HG02981 (cell line): ENCODE results near the gene HTR3C.
A peak's percentile ranks its signal among the peaks of the same experiment; 100 is the strongest.
"Not testable (repeated sequence)": the region's sequence is repeated elsewhere in the genome, so short reads cannot be mapped to it uniquely, and the experiment has no call there.

ENCODE experiments used
- ATAC-seq: cut with Tn5 transposase; IDR thresholded peaks from one replicate; pipeline ENCODE4 v1.9.1; 2021; ENCODE audit warnings: mild to moderate bottlenecking, moderate library complexity; ENCODE audit not compliant: unreplicated experiment

HTR3C gene, protein sequence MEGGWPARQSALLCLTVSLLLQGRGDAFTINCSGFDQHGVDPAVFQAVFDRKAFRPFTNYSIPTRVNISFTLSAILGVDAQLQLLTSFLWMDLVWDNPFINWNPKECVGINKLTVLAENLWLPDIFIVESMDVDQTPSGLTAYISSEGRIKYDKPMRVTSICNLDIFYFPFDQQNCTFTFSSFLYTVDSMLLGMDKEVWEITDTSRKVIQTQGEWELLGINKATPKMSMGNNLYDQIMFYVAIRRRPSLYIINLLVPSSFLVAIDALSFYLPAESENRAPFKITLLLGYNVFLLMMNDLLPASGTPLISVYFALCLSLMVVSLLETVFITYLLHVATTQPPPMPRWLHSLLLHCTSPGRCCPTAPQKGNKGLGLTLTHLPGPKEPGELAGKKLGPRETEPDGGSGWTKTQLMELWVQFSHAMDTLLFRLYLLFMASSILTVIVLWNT

DNA sequence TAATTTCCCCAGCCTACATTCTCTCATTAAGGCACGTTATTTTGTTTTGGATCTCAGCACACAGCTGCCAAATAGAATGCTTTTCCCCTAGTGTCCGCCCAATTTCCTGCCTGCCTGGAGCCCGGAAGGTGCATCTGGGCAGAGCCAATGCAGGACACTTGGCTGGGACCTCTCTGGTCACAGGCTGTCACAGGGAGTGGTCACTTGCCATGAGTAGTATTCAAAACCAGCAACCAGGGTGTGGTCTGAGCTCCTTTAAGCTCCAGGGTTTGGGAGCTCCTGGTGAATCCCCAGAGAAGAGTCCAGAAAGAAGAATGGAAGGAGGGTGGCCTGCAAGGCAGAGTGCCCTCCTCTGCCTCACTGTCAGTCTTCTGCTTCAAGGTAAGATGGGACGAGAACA lies at the start of gene HTR3C:
TSS of gene HTR3C (plus strand) at position 281 of the 400 bp plus-strand sequence. CDS start at position 315, 34 bp downstream.
- no peak for ATAC-seq

DNA sequence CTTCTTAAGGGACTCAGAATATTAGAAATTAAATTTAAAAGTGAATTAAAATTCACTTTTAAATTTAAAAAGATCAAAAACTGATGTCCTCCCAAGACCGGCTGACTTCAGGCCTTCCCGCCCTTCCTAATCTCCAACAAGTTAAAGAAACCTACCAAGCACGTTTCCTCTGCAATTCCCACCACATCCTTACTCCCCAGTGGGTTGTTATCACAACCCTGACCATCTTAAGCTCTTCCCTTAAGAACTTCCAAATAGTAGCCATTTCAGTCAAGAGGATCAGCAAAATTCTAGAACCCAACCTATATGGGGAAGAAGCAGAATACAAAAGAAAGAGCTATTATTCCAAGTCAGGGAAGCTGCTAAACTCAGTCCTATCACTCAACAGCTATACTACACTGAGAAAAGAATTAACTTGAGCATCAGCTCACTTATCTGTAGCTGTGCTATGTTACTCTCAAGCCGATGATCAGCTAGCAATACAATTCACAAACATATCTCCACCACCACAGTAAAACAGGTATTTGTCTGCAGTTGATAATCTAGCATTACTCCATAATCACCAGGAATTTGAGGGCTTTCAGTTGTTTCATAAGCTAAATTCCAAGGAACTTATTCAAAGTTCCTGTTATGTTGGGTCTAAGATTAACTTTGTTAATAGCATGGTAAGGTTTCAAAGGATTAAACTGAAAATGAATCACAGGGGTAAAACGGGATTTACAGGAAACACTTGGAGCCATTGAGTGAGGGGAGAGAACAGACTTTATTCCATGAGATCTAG lies 49.5 kb upstream of the HTR3C start:
- no peak for ATAC-seq

DNA sequence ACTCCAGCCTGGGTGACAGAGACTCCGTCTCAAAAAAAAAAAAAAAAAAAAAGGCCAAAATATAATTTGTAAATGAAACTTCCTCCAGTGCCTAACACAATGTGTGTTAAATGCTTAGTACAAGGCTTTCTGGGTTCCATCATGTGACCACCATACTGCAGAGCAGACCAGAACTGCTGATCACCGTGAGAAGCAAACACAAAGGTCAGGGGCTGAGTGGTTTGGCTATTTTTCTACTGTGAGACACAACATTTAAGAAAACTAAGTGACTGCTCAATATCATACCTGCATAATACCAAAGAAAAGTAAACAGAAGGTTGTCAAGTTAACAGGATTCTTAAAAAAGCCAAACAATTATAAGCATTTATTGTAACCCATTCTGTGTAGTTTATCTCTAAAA lies 48.4 kb upstream of the HTR3C start:
- ATAC-seq = no peak

DNA sequence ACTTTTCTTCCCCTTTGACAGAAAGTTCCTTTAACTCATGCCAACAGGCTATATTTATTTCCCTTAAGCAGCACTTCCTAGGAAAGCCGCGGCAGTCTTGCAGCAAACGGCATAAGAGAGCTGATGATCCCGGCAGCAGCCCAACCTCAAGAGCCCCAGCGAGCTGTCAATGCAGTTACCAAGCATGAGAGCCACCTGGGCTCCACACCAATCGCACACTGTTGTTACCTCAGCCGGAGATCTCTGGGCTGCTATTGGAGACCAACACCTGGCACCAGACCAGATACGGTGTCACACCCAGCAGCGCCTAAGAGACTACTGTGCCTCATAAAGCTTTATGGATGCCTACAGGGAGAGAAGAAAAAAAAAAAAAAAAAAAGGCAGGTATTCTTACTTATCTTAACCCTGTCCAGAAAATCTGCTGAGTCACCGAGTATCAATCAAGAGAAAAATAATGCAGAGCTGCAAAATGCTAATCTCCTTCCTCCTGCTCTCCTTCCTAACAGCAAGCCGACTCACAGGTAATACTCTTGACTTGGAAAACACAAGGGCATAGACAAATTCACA lies 46.8 kb upstream of the HTR3C start:
- ATAC-seq = peak; percentile 86

DNA sequence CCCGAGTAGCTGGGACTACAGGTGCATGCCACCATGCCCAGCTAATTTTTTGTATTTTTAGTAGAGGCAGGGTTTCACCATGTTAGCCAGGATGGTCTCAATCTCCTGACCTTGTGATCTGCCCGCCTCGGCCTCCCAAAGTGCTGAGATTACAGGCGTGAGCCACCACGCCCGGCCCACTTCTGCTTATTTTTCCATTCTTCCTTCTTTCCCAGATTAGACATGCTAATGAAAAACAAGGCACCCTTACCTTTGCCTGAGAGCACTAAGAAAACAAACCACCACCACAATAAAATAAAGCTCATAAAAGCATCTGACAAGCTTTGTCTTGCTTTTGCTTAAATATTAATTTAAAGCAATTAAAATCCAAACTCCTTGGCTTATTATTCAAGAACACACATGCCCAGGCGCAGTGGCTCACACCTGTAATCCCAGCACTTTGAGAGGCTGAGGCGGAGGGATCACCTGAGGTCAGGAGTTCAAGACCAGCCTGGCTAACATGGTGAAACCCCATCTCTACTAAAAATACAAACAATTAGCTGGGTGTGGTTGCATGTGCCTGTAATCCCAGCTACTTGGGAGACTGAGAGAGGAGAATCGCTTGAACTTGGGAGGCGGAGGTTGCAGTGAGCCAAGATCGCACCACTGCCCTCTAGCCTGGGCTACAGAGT lies 45.6 kb upstream of the HTR3C start:
- ATAC-seq = not testable (repeated sequence)

DNA sequence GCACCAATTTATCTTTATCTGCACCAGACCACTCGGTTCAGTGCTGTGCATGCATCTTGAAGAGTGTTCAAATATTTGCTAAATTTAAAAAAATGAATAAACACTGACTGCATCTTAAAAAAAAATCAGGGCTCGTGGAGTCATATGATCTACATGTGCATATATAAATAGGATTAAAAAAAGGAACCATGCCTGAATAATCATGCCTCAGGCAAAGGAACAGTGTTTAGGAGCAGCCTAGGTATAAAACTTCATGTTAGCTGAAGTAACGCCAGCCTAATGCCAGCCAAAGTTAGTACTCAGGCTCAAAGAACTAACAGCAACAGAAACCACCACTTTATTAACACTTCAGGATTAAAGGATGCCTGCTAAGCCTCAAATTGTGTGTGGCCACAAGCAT lies 44.7 kb upstream of the HTR3C start:
- no peak for ATAC-seq

DNA sequence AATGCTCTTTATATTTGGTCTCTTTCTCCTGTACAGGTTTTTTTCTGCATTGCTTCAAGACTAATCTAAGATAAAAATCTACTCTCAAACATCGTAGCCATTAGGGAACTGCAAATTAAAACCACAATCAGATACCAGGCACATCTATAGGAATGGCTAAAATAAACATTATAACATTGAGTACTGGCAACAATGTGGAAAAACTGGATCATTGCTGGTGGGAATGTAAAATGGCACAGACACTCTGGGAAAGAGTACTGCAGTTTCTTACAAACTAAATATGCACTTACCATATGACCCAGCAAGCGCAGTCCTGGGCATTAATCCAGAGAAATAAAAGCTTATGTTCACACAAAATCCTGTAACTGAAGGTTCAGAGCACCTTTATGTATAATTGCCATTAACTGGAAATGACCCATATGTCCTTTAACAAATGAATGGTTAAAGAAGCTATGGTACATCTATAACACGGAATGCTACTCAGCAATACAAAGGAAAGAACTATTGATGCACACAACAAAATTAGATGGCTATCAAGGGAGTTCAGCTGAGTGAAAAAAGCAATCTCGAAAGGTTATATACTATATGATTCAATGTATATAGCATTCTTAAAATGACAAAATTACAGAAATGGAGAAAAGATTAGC lies 41.5 kb upstream of the HTR3C start:
- ATAC-seq = no peak

DNA sequence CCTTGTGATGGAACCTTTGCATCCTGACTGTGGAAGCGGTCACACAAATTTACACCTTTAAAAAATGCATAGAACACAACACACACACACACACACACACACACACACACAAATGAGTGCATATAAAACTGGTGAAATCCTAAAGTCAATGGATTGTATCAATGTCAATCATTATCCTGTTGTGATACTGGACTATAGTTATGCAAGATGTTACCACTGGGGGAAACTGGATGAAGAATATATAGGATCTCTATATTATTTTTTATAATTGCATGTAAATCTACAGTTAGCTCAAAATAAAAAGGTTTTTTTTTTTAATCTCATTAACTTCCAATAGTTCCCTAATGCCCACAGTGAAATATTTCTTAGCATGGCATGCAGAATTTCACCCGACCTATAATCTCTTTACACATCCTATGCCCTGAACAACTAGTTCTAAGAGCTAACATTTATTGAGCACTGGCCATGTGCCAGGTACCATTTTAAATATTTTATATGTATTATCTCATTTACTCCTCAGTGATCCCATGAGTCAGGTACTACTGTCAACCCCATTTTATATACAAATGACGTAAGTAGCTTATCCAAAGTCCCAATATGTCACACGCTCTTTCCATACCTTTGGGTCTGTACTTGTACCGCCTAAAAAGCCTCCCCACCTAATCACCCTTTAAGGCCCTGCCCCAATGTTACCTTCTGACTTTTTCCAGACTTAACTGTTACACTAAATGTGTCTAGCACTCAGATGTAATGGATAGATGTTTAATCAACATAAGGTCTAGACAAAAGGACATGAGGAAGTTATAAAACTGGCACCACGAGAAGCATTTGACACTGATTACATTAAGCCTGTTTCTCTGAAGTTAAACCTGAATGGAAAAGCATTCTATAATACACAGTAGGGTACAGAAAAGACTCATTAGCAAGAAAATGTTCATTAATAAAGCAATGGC lies 40.6 kb upstream of the HTR3C start:
- ATAC-seq = no peak

DNA sequence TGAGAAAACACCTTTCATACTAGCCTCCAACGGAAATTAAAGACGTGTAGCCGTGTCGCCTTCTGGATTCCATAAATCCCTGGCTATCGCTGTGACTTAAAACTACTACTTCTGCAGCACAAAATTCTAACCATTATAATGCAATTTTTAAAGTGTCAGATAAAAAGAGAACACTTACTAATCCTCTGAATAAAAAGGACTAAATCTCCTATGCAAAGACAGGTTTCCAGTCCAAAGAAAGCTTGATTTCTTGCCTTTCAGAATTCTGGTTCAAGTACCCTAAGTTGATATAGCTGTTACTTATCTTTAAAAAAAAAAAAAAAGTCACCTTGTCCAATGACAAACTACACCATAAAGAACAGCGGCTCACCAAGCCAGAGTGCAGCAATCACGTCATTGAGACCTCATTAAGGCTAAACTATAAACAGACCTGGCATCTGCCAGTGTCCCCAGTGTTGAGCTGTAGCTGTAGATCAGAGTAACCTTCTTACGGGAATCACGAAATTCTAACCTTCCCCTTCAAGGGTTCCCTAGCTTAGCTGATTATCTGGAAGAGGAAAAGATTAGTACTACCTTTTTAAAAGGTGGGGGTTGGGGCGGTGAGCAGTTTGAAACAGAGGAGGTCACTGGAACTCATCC lies 37.3 kb upstream of the HTR3C start:
- ATAC-seq = no peak

DNA sequence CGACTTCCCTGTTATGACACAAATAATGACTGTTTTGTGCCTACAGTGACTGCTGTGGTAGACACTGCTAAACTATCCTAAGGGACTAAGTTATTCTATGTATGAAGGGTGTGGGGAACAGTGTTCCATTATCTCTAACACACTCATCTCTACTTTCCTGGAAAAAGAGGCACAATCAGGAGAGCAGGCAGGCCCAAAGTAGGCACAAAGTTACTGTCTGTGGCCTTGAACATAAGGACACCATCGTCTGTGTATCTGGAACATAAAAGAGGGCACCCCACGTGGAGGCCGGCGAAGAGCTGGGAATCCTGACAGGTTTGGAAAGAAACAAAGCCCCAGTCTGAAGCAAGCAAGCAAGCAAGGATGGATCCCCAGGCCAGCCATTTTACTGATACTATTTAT lies 36.7 kb upstream of the HTR3C start:
- ATAC-seq = no peak

DNA sequence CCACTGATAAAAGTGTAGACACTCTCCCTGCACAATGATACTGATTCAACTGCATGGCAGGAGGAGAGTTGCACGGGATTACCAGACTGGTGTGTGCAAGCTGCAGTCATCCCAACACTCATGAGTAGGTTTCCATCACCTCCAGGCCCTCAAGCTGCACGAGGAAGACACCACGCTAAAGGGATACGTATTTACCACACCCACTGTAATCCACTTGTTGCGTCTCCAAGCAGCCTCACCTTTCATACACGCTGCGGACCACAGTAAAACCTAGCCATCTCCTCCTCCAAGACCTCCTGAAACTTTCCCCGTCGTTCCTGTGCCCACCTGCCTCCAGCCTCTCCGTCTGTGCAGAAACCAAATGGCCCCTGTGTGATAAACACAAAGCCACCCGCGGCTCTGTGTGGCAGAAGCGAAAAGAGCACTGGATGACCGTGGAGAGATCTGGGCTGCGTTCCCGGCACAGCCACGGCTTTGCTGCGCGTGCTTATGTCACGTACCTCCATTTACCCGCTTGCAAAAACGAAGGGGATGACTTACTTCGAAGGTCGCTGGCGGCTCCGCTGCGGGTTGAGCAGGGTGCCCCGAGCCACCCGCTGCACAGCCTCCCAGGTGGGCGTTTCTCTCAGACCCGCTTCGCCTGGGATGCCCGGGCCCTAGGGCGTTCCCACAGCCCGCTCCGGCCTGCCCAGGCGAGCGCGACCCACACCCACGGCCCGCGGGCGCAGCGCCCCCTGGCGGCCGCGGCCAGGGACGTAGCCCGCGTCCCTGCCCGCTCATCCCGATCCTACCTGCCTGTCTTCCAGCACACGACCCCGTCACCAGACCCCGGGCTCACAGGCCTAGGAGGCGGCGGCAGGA lies 35.8 kb upstream of the HTR3C start:
- peak; percentile 66 for ATAC-seq

DNA sequence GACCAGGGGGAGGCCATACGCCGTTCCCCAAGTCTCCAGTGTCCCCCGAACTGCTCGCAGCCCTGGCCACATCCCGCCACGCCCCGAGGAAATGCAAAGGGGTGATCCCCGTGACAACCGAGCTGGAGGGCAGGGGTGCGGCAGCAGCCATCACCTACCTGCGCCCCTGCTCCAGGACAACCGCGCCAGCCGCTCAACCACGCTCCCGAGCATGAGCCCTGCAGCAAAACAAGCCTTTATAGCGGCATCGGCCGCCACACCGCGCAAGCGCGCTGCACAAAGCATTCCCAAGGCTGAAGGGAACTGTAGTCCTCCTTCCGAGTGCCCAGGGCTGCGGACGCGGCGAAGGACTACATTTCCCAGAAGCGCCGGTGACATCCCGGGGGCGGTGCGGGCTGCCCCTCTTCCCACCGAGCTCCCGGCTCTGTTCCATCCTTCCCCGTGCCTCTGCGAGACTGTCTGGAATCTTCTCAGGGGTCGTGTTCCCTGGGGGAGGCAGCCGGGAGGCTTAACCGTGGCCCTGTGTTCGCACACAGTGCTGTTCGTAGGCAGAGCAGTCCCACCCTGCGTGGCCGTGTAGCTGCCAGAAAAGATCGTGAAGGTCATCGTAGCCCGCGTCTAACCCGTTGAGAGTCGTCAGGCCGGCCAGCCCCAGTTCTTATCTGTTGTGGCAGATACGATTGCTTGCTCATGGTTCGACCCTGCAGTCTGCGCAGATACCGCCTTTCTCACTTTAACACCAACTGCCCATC lies 35.0 kb upstream of the HTR3C start, which contains the start of gene ABCC5:
TSS of gene ABCC5 (minus strand) at position 213 of the 752 bp plus-strand sequence. CDS start 3,492 bp downstream, outside the sequence.
- ATAC-seq = peak; percentile 96

DNA sequence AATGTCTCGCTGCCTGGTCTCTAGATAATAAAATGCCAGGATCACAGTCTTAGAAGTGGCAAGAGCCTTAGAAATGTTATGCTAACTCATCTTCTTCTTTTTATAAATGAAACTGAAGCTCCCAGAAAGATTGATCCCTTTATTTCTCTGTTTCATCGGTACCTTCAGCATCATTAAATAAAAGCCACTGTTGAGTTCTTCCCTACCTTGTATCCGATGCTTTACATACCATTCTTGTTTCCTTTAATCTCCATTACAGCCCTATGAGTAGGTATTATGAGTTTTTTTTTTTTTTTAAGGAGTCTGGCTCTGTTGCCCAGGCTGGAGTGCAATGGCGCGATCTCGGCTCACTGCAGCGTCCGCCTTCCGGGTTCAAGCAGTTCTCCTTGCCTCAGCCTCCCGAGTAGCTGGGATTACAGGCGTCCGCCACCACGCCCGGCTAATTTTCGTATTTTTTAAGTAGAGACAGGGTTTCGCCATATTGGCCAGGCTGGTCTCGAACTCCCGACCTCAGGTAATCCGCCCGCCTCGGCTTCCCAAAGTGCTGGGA lies 34.3 kb upstream of the HTR3C start:
- no peak for ATAC-seq

DNA sequence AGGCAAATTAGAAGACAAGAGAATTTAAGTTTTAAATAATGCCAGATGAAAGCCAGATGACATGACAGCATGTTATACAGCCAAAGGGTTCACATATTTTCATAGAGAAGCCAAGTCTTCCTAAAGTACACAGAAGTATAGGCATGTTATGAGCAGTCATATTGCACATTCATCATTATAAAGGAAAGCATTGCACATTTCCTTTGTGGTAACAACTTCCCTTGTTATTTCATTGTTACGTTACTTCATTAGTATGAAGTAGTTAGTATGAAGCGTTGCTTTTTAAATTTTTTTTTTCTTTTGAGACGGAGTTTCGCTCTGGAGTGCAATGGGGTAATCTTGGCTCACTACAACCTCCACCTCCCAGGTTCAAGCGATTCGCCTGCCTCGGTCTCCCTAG lies 30.5 kb upstream of the HTR3C start:
- no peak for ATAC-seq

DNA sequence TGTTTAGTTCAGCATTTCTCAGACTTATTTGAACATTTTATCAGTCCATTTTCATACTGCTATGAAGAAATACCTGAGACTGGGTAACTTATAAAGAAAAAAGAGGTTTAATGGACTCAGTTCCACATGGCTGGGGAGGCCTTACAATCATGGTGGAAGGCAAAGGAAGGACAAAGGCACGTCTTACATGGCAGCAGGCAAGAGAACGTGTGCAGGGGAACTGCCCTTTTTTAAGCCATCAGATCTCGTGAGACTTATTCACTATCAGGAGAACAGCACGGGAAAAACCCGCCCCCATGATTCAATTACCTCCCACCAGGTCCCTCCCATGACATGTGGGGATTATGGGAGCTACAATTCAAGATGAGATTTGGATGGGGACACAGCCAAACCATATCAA lies 27.6 kb upstream of the HTR3C start:
- not testable (repeated sequence) for ATAC-seq

DNA sequence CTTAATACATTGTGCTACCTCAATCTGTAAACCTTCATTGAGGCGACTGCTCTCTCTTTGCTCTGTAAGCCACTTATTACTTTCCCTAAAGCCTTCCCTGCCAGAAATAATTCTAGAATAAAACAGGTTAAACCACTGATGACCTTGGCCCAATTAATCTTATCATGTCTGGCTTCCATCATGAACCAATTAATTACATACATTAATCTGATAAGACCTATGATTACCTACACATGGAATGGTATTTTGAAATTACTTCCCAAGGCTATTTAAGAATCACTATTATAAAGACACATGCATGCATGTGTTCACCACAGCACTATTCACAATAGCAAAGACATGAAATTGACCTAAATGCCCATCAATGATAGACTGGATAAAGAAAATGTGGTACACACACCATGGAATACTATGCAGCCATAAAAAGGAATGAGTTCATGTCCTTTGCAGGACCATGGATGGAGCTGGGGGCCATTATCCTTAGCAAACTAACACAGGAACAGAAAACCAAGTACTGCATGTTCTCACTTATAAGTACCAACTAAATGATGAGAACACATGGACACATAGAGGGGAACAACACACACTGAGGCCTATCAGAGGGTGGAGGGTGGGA lies 24.5 kb upstream of the HTR3C start:
- not testable (repeated sequence) for ATAC-seq

DNA sequence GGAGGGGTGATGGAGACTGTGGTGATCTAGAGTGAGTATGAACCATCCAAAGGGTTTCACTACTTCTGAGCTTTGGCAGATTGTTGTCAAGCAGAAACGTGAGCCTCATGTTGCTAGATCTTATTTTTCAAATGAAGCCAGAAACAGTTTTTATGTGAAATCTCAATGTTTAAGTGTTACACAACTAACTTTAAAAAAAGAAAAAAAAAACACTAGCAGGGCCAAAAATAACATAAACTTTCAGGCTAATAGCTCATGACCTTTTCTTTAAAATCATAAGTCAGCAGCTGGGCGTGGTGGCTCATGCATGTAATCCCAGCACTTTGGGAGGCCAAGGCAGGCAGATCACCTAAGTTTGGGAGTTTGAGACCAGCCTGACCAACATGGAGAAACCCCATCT lies 23.4 kb upstream of the HTR3C start:
- no peak for ATAC-seq
